ENCODE results near the gene SNAPIN.

DNA sequence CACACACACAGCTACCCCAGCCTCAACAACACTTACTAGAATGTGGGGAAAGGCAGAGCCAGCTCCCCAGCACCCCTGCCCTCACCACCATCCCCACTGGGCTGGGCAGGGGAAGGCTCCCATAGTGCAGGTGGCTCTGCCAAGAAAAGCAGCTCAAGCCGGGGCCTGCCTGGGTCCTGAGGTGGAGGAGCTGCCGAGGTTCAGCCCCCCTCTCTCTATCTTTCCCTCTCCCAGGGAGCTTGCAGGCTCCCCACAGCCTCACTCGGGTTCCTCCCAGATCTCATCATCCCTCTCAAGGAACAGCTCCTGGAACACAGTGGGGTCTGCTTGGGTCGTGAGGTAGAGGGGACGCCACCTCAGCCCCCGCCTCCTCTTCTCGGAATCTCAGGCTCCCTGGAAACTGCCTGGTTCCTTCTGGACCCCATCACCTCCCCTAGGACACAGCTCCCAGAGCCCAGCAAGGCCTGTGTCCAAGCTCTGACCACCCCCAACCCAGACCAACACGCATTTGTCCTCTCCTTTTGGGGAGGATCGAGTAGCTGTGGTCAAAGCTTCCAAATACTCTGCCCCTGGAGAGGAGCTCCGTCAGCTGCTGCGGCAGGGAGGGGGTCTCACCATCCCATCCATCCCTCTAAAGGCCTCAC lies 46.3 kb upstream of the SNAPIN start:
- TF ChIP-seq POLR2A (IDR thresholded peaks at IDR 0.05) (no peak), EP300 (IDR thresholded peaks at IDR 0.05) (no peak), POLR2AphosphoS5 (IDR thresholded peaks at IDR 0.05) (no peak), CTCF (IDR thresholded peaks at IDR 0.05) (no peak)

All from gastroesophageal sphincter (tissue), 3 donors.